Karpas-422 (cell line): ENCODE results near the gene HLA-F. TPM values are rescaled to one million over a fixed set of nuclear protein-coding genes. Genes with fewer than 3 reads are reported as not detected.

Experiments used
- DNase-seq: peaks from one replicate; pipeline ENCODE4 v3.0.0-alpha.2; 2015
- H2AFZ ChIP-seq: fragments of 200-600 bp; sonication (generic); 2 replicates; pipeline ENCODE4 v1.6.1; 2014; ENCODE audit warnings: antibody characterized with exemption, low read length, mixed read lengths
- H3K27ac ChIP-seq: fragments of 200-600 bp; sonication (generic); 2 replicates; pipeline ENCODE4 v1.5.1; 2014; ENCODE audit warnings: mild to moderate bottlenecking, low read length, moderate library complexity
- H3K27me3 ChIP-seq: fragments of 200-600 bp; sonication (generic); 2 replicates; pipeline ENCODE4 v1.6.1; 2014; ENCODE audit warnings: low read length, mixed read lengths
- H3K36me3 ChIP-seq: fragments of 200-600 bp; sonication (generic); 2 replicates; pipeline ENCODE4 v1.6.1; 2014; ENCODE audit warnings: low read length, mixed read lengths; ENCODE audit not compliant: insufficient read depth
- H3K4me1 ChIP-seq: fragments of 200-600 bp; sonication (generic); 2 replicates; pipeline ENCODE4 v1.6.1; 2014; ENCODE audit warnings: mild to moderate bottlenecking, low read length, mixed read lengths
- H3K4me2 ChIP-seq: fragments of 200-600 bp; sonication (generic); 2 replicates; pipeline ENCODE4 v1.6.1; 2014; ENCODE audit warnings: low read length, low read depth, mild to moderate bottlenecking; ENCODE audit not compliant: poor library complexity, severe bottlenecking
- H3K4me3 ChIP-seq: fragments of 200-600 bp; sonication (generic); 2 replicates; pipeline ENCODE4 v1.5.1; 2014; ENCODE audit warnings: mild to moderate bottlenecking, antibody characterized with exemption, low read length, mixed read lengths
- H3K79me2 ChIP-seq: fragments of 200-600 bp; sonication (generic); 2 replicates; pipeline ENCODE4 v1.6.1; 2014; ENCODE audit warnings: mild to moderate bottlenecking, low read length, mixed read lengths
- H3K9ac ChIP-seq: fragments of 200-600 bp; sonication (generic); 2 replicates; pipeline ENCODE4 v1.6.0; 2014; ENCODE audit warnings: low read length
- H3K9me2 ChIP-seq: fragments of 200-600 bp; sonication (generic), shearing (Covaris generic); replicated peaks from 2 replicates; pipeline ENCODE4 v1.6.0; 2014; ENCODE audit warnings: mild to moderate bottlenecking, low read length, moderate library complexity; ENCODE audit not compliant: insufficient read depth
- H3K9me3 ChIP-seq: fragments of 300-700, 200-600 bp; sonication (generic); 2 replicates; pipeline ENCODE4 v1.6.1; 2014; ENCODE audit warnings: low read length, mixed read lengths
- H4K20me1 ChIP-seq: fragments of 200-600 bp; sonication (generic); 2 replicates; pipeline ENCODE4 v1.6.1; 2014; ENCODE audit warnings: mild to moderate bottlenecking, antibody characterized with exemption, low read length, low read depth; ENCODE audit not compliant: insufficient read depth
- total RNA-seq: library from RNA; depleted of rRNA; stranded (reverse); fragments of >200 nt; shearing (Covaris generic); gene quantifications from 2 replicates; pipeline ENCODE4 v1.2.3, GENCODE V29; 2014; ENCODE audit warnings: low replicate concordance

HLA-F gene
- total RNA-seq, 1 experiment from 2014 or later, result 8.5 TPM

DNA sequence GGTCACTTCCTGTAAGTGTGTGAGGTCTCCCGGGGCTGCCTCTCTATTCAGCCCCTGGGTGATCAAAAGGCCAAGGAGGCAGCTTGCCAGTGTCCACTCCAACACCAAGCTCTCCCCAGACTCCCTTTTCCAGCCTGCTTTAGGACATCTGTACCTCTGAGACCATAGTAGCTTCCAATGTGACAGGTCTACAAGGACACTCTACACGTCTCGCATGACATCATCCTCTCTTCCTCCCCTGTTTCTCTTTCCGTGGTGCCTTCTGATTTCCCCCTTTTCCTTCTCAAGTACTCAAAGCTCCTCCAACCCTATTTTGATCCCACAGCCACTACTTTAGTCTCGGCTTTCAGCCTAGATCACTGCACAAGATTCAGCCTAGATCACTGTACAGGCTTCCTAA, 26.4 kb downstream of the HLA-F start:
- H2AFZ ChIP-seq, result no peak overlapping the region

DNA sequence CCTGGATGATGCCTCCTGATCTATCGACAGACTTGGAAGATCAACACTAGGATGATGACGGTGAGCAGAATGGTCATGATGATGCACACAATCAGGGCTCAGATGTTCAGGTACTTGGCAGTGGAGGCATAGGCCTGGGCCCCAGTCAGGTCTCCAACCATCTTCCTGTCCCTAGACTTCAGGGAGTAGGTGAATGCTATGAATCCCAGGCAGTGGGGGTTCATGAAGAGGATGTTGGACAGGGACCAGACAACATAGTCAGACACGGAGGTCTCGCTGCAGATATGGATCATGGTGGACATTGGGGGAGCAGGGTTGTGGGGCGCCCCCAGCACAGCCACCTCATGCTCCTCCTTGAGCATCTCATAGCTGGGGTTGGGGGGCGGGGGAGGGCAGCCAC, 27.5 kb downstream of the HLA-F start:
- Histone ChIP-seq H2AFZ (no peak overlapping the region), H3K4me1 (peaks cover 4% of the 10 kb centered on the region), H4K20me1 (no peaks in the 10 kb centered on the region), H3K4me2 (no peak overlapping the region), H3K27me3 (no peaks in the 10 kb centered on the region), H3K4me3 (no peak overlapping the region), H3K27ac (no peak overlapping the region), H3K9ac (no peak overlapping the region), H3K79me2 (no peaks in the 10 kb centered on the region), H3K9me3 (no peaks in the 10 kb centered on the region), H3K9me2 (no peaks in the 10 kb centered on the region), H3K36me3 (no peaks in the 10 kb centered on the region)
- no peak for DNase-seq

More for the DNA sequence above, 26.4 kb downstream of the HLA-F start:
- Histone ChIP-seq H3K36me3 (no peaks in the 10 kb centered on the region), H3K27me3 (no peaks in the 10 kb centered on the region), H3K9me2 (no peaks in the 10 kb centered on the region), H3K79me2 (no peaks in the 10 kb centered on the region), H3K4me1 (peaks cover 4% of the 10 kb centered on the region), H3K4me2 (no peak overlapping the region), H3K4me3 (no peak overlapping the region), H4K20me1 (no peaks in the 10 kb centered on the region), H3K9me3 (no peaks in the 10 kb centered on the region), H3K9ac (no peak overlapping the region), H3K27ac (no peak overlapping the region)
- no peak for DNase-seq

DNA sequence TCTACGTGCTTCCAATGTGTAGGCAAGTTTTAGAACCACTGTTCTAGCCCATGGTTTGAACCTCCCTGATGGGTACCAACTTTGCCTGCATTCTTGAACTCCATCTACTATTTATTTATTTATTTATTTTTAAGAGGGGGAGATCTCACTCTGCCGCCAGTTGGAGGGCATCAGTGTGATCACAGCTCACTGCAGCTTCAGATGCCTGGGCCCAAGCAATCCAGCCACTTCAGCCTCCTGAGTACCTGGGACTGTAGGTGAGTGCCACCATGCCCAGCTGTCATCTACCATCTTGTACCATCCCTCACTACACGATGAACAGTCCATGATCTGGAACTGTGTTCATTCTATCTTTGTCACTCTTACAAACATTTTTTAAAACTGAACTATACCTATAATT, 28.2 kb downstream of the HLA-F start:
- Histone ChIP-seq H2AFZ (no peak overlapping the region), H3K4me3 (no peak overlapping the region), H3K79me2 (no peaks in the 10 kb centered on the region), H3K4me1 (peaks cover 4% of the 10 kb centered on the region), H3K4me2 (no peak overlapping the region), H4K20me1 (no peaks in the 10 kb centered on the region), H3K9me2 (no peaks in the 10 kb centered on the region), H3K9ac (no peak overlapping the region), H3K36me3 (no peaks in the 10 kb centered on the region), H3K27ac (no peak overlapping the region), H3K27me3 (no peaks in the 10 kb centered on the region), H3K9me3 (no peaks in the 10 kb centered on the region)
- no peak for DNase-seq

DNA sequence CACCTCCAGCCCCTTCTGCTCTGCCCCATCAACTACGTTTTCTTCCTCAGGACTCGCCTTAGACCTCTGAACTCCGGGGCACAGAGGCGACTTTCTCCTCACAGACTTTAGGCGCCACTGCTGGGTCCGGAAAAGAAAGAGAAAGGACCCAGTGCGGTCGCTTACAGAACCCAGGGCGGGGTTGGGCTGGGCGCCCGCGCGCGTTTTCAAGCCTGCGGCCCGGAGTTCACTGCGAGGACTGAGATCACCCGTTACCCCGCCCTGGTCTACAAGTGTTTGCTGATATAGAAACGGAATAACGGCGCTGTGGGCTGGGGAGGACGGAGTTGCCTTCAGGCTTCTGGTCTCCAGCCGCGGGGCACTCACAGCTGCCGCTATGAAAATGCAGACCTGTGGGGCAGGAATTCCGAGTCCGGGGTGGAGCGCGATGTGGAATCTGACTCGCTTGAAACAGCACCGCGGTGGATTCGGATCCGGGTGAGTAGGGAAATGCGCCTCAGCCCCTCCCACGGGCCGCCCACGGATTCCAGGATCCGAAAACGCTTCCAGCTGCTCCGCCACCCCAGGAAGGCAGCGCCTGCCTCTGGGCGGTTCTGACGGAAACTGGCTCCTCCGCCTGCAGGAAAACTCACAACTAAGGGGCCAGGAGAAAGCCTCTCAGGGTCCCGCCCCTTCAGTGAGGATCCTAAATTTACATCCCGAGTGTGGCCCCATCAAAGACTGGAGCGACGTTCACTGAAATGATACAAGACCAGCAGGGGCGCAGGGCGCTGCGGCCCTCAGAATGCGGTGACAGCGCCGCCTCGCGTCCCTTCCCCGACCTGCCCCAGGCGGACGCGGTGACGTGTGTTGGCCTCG, 29.4 kb downstream of the HLA-F start:
- Histone ChIP-seq H3K9me3 (no peaks in the 10 kb centered on the region), H3K4me2 (peak overlapping the region; percentile 61)

DNA sequence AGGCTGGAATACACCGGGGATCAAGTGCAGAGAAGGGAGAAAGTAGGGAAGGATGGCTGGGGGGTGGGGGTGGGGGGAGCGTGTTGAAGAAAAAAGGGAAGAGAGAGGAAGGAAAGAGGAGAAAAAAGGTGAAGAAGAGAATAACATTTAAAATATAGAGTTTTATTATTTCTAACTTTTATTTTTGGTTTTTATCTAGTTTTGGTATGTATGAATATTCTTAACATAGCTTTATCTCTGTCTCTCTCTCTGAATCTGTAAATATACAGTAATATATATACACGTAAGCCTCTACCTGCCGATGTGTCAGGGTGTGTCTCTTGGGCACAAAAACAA, 30.0 kb downstream of the HLA-F start:
- no peaks in the 10 kb centered on the region for H3K9me2 ChIP-seq
- no peak overlapping the region for H3K27ac ChIP-seq
- H2AFZ ChIP-seq, result no peak overlapping the region
- no peaks in the 10 kb centered on the region for H3K36me3 ChIP-seq
- H4K20me1 ChIP-seq, result no peaks in the 10 kb centered on the region
- no peak overlapping the region for H3K9ac ChIP-seq
- H3K27me3 ChIP-seq, result no peaks in the 10 kb centered on the region
- no peak for DNase-seq
- peak overlapping the region; percentile 65; the same call in 1 of the 2 replicates for H3K4me3 ChIP-seq
- H3K4me2 ChIP-seq, result peak overlapping the region; percentile 61
- no peaks in the 10 kb centered on the region for H3K9me3 ChIP-seq
- H3K79me2 ChIP-seq, result no peaks in the 10 kb centered on the region
- peaks cover 4% of the 10 kb centered on the region for H3K4me1 ChIP-seq

More for the DNA sequence above, 29.4 kb downstream of the HLA-F start:
- Histone ChIP-seq H3K4me1 (peaks cover 4% of the 10 kb centered on the region), H4K20me1 (no peaks in the 10 kb centered on the region), H3K9me2 (no peaks in the 10 kb centered on the region), H2AFZ (peak overlapping the region; percentile 74), H3K27ac (no peak overlapping the region), H3K27me3 (no peaks in the 10 kb centered on the region), H3K4me3 (peak overlapping the region; percentile 65), H3K79me2 (no peaks in the 10 kb centered on the region), H3K36me3 (no peaks in the 10 kb centered on the region), H3K9ac (peak overlapping the region; percentile 61)
- DNase-seq, result peak; percentile 89

DNA sequence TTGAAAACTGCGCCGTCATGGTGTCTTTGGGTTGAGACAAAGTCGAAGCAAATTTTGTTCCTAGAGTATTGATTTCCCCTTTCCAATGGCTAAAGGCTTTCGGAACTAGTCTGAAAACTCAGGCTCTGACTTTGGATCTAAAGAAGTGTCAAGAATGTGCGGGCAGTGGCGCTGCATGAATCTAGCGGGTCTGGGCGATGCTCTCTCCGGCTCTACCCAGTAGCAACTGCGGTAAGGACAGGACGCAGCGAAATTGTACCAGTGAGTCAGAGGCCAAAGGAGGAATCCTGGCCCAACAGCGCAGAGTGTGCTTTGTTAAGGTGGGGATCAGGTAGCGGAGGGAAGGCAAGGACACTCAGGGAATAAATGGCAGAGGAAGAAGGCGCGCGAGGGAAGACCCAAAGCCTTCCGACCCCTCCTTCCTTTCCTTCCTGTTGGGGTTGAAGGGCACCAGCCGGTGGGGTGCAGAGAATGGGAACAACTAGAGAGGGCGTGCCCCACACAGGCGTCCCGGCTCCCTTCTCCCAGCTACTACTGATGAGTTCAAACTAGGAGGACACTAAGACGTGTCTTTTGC, 32.1 kb downstream of the HLA-F start:
- no peaks in the 10 kb centered on the region for H3K27me3 ChIP-seq
- no peaks in the 10 kb centered on the region for H3K79me2 ChIP-seq
- H3K4me2 ChIP-seq, result no peak overlapping the region
- H3K9me3 ChIP-seq, result no peaks in the 10 kb centered on the region
- no peaks in the 10 kb centered on the region for H3K36me3 ChIP-seq
- H3K9ac ChIP-seq, result no peak overlapping the region
- H2AFZ ChIP-seq, result no peak overlapping the region
- peaks cover 4% of the 10 kb centered on the region for H3K4me1 ChIP-seq
- no peaks in the 10 kb centered on the region for H4K20me1 ChIP-seq
- no peak for DNase-seq
- no peak overlapping the region for H3K27ac ChIP-seq
- no peak overlapping the region for H3K4me3 ChIP-seq
- H3K9me2 ChIP-seq, result no peaks in the 10 kb centered on the region

DNA sequence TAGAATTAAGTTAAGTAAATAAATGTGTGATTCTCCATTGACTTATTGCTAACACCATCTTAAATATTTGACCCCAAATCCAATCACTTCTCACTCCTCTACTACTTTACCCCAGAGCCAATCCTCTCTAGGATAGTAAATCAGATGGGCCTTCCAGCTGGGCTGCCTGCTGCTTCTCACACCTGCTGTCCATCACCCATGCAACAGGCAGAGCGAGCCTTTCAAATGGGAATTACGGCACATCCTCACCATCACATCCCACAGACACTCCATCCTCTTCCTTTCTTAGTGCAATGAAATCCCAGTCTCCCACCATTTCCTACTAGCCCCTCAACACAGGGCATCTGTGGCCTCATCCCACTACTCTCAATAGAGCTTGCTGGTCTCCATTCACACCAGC, 34.0 kb downstream of the HLA-F start:
- Histone ChIP-seq H4K20me1 (no peaks in the 10 kb centered on the region), H3K9ac (no peak overlapping the region), H3K9me2 (no peaks in the 10 kb centered on the region)

DNA sequence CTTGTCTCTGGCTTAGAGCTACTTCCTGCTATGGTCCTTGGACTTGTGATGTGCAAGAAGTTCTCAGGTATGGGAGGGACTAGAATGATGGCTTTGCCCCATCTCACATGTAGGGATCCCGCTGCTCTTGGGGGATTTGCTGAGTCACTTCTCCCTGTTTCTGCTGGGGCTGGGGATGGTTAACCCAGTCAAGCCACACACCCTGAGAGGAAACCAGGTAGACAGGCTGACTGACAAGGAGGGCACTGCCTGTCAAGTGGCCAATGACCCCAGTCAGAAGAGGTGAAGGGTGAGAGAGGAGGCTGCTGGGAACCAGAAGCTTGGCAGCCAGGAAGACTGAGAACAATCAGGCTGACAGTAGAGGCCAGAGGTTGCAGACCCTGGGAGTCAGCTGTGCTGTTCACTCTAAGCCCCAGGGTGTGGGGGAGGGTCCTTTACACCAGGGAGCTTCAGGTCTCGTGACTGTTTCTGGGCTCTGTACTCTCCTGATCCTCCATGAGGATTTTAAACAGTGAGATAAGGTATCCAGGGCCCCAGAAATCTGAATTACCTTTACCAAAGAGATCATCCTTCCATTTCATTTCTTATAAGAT, 34.6 kb downstream of the HLA-F start:
- Histone ChIP-seq H3K4me3 (no peak overlapping the region), H3K4me2 (no peak overlapping the region), H3K9me2 (no peaks in the 10 kb centered on the region), H3K79me2 (no peaks in the 10 kb centered on the region), H2AFZ (no peak overlapping the region), H3K9me3 (no peaks in the 10 kb centered on the region), H3K27ac (no peak overlapping the region), H3K27me3 (no peaks in the 10 kb centered on the region), H3K36me3 (no peaks in the 10 kb centered on the region), H4K20me1 (no peaks in the 10 kb centered on the region), H3K9ac (no peak overlapping the region), H3K4me1 (peaks cover 4% of the 10 kb centered on the region)
- no peak for DNase-seq

More for the DNA sequence above, 34.0 kb downstream of the HLA-F start:
- DNase-seq, result no peak
- Histone ChIP-seq H3K4me2 (no peak overlapping the region), H3K4me3 (no peak overlapping the region), H3K79me2 (no peaks in the 10 kb centered on the region), H2AFZ (no peak overlapping the region), H3K27ac (no peak overlapping the region), H3K27me3 (no peaks in the 10 kb centered on the region), H3K4me1 (peaks cover 4% of the 10 kb centered on the region), H3K9me3 (no peaks in the 10 kb centered on the region), H3K36me3 (no peaks in the 10 kb centered on the region)
